NCI-H1694 treated with DMSO at 0.1 percent for 48 hours (cell line): ENCODE data around the gene RPH3AL.
"Not testable (repeated sequence)": the region's sequence is repeated elsewhere in the genome, so short reads cannot be mapped to it uniquely, and the experiment has no call there.

Experiments used
- DNase-seq: peaks from one replicate; lab custom pipeline; 2025; lab: John Stamatoyannopoulos, UW

Gene RPH3AL

DNA sequence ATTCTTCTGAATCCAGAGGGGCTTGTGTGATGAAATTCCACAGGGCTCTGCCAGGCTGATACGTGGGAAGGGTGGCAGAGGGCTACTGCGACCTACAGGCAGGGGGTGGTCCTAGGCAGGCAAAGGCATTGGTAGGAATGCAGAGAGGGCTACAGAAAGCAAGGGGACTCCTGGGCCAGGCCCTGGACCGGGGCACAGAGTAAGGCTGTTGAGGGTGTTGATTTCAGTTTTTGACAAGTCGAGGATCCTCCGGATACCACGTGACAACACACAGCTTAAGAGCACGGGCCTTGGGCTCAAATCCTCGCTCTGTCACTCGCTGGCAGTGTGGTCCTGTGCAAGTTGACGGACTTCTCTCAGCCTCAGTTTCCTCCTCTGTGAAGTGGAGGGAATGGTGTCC is 152.0 kb downstream of the RPH3AL start:
- DNase-seq = no peak

DNA sequence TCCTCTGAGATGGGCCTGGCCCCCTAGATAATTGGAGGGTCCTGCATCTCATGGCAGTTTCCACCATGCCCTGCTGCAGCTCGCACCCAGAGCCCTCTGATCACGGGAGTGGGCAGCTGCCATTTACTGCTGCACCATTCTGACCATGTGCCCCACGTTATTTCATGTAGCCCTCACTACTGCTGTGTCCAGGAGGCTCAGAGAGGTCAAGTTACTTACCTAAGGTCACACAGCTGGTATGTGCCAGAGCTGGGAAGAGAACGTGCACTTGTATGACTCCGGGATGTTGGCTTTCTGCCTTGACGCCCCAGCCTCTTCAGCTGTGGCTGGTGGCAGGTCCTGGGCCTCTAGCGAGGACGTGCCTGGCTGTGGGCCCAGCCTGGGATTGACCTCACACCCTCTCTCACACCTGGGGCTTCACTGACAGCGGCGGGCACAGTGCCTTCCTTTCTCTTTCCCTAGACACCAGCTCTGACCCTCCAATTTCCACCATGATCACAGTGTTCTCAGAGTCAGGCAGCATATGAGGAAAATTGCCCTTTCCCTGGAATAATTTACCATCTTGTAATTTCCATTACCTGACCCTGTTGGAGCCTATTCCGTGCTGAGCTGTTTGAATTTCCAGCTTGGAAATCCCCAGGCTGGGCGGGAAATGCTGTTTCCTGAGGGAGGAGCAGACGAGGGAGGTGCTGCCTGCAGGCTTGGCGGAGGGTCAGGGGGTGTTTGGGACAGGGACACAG is 152.6 kb downstream of the RPH3AL start:
- no peak for DNase-seq

DNA sequence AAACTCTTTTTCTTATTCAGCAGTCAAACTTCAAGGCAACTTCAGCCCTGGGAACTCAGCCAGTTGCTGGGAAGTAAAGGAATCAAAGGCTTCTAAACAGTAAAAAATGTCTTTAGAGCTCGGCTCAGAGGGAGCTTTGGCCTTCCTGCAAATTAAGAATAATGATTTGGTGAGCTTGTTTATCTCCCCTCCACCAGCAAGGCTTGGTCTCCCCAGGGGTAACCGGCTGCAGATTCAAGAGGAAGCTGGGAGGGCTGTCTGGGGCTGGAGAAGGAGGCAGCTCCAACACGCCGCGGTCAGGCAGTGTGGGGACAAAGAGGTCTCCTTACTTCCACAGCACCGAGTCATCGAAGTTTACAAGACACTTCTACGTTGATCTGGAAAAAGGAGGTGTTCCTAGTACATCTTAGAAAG is 153.4 kb downstream of the RPH3AL start:
- DNase-seq = no peak

DNA sequence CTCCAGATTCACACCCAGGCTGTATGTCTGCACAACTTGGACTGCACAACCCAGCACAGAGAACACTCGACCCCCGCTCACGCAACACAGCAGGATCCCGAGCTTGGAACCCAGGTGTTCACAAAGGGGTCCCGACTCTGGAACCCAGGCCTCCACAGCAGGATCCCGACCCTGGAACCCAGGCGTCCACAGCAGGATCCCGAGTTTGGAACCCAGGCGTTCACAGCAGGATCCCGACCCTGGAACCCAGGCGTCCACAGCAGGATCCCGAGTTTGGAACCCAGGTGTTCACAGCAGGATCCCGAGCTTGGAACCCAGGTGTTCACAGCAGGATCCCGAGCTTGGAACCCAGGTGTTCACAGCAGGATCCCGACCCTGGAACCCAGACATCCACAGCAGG is 154.4 kb downstream of the RPH3AL start:
- not testable (repeated sequence) for DNase-seq

DNA sequence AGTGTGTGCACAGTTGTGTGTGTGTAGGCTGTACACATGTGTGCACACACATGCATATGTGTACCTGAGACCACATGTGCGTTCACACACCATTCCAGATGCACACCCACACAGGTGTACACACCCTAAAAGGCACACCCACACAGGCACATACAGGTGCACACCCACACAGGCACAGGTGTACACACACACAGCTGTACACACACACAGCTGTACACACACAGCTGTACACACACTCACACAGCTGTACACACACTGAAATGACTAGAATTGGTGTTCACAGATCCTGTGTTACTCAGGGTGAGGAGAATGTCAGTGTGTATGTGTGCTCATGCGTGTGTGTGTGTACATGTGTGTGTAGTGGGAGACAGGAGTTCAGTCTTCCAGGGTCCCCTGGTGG is 155.3 kb downstream of the RPH3AL start:
- DNase-seq = no peak

DNA sequence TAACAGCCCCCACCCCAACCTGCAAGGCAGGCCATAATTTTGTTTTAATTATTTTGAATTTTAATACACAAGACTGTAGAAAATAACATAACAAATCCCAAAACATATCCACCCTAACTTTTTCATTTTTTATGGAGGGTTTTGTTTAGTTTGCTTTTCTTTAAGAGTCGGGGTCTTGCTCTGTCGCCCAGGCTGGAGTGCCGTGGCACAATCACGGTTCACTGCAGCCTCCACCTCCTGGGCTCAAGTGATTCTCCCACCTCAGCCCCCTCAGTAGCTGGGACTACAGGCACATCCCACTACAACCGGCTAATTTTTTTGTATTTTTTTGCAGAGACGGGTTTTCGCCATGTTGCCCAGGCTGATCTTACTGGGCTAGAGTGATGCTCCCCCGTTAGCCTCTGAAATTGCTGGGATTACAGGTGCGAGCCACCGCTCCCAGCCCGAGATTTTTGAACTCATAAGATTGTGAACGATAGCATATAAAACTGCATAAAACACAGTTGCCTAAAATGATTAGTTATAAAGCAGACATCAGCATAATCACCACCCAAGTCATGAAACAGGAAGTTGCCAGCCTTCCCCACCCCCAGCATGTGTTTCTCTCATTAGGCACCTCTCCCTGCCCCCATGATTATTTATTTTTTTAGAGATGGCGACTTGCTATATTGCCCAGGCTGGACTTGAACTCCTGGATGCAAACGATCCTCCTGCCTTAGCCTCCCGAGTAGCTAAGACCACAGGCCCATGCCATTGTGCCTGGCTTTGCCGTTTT is 157.6 kb downstream of the RPH3AL start:
- DNase-seq = no peak

DNA sequence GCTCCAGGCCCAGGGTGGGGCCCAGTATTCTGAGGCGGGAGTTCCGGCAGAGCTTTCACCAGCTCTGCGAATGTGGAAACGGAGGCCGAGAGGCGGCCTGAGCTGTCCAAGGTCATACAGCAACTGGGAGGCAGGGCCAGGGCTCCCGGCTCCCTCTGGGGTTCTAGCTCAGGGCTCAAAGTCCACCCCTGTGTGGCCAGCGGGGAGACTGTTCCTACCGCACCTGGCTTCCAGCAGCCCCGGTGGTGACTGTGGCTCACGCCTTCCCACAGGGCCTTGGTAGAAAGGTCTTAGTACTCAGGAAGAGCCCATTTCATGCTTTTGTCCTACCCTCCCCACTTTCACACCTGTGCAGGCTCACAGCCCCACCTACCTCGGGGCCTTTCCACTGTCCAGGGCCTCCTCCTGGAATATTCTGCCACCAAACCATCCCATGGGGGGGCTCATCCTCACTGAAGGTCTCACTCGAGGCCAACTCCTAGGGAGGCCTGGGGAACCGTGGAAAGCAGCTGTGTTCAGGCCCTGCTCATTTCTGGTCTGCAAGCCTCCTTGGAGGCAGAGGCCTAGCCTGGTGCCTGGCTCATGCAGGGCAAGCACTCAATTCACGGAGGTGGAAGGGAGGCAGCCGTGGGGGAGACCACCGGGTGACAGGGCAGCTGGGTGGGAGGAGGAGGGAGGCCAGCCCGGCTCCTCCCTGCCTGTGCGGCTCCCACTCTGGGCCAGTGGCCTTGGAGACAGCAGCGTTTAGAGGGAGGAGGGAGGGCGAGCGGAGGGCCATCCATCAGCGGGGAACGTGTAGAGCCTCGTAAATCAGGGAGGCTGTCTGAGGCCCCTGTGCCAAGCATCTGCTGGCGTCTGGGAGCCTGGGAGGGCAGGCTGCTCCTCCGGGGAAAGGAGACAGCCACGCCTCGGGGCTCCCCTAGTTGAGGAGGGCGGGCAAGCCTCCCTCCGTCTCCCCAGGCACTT is 158.5 kb downstream of the RPH3AL start:
- peak; percentile 68 for DNase-seq

DNA sequence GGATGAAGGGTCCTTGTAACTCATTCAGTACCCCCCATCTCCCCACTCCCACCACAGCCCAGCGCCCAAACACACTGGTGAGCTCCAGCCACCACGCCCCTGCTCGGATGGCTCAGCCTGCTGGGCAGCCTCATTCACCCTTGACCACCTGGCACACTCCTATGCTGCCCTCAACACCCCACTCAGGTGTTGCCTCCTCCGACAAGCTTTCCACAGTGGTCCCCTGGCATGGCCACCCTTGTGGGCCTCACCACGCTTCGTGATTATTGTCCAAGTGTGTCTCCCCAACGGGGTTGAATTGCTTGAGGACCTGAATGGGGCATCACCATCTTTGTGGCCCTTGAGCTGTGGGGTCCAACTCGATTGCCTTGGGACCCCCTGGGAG is 159.2 kb downstream of the RPH3AL start:
- DNase-seq = no peak

DNA sequence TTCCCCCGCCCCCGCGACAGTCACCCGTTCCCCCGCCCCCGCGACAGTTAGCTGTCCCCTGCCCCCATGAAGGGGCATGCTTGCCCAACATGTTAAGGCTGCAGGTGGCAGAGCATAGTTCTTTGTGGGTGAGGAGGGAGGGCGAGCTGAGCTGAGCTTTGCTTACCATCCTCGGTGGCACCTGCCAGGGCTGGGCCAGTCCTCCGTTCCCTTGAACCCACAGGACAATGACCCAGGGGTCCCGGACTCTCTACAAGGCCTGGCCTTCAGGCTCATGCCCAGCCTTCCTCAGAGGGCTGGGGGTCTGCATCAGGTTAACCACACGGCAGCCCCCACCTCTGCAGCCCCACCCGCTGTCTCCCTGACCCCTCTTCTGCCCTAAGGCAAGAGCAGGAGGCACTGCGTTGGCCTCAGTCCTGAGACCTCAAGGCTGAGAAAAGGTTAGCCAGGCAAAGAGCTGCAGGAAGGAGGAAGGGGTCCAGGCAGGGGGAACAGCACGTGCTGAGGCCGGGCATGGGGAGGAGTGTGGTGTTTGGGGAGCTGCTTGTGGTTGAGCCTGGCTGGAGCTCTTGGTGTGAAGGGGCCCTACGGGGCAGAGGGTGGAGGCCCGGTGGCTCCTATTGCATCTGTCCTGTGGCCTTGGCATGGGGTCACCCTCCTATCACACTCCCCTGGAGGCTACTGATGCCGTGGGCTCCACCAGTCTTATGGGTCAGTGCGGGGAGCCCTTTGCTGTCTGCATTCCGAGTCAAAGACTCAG is 159.8 kb downstream of the RPH3AL start:
- no peak for DNase-seq

DNA sequence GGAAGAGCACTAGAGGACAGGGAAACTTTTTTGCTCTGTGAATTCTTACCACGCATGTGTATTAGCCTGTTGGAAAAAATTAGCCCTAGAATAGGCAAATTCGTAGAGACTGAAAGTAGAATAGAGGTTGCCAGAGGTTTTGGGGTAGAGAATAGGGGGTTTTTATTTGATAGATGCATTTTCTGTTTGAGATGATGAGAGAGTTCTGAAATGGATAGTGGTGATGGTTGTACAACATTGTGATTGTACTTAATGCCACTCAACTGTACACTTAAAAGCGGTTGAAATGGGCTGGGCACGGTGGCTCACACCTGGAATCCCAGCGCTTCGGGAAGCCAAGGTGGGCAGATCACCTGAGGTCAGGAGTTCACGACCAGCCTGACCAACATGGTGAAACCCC is 163.2 kb downstream of the RPH3AL start:
- no peak for DNase-seq

DNA sequence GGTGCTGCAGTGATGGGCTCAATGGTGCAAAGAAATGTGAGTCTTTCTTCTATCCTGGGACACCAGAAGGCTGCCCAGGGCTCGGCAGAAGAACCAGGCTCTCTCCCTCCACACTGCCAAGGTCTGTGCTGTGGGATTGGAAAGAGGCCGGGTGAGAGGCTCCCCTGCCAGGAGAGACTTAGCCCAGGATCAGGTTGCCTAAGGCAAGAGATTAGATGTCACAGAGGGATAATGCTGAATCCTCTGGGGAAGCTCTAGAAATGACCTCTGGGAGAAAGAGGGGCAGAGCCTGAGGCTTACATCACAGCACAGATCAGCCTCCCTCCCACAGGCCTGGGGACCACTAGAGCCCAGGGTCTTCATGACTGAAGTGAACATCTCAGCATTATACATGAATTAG is 165.5 kb downstream of the RPH3AL start:
- DNase-seq = no peak

DNA sequence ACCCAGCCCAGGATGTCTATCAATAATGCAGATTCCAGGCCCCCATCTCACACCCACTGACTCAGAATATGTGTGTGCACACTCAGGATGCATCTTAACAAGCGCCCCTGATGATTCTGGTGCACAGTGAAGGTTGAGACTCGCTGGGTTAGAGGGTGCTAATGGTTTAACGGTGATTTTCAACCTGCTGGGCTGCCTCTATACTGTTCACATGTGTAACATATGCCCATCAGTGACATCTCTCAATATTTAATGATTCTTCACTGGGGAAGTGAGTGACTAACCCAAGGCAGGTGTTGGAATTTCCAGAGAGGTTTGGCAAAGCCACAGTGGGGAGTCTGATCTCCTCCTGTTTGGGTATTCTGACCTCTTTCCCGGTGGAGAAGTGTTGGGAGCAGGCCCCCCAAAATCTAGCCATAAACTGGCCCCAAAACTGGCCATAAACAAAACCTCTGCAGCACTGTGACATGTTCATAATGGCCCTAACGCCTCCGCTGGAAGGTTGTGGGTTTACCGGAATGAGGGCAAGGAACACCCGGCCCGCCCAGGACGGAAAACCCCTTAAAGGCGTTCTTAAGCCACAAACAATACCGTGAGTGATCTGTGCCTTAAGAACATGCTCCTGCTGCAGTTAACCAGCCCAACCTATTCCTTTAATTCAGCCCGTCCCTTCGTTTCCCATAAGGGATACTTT is 167.0 kb downstream of the RPH3AL start:
- no peak for DNase-seq

DNA sequence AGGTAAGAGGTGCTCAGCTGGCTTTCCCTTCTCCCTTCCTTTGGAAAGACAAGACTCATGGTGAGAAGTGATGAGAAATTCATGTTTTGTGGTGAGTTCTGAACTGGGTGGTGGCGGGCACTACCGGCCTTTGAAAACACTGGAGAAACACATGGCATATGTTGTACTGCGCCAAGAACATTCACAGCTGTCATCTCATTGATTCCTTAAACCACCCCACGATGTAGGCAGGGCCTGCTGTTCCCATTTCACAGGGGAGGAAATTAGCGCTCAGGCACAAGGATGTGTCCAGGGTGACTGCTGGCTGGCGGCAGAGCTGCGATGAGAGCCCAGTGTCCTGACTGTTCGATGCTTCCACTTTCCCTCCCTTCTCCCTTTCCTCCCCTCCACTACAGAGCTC is 169.6 kb downstream of the RPH3AL start:
- peak; percentile 62 for DNase-seq

DNA sequence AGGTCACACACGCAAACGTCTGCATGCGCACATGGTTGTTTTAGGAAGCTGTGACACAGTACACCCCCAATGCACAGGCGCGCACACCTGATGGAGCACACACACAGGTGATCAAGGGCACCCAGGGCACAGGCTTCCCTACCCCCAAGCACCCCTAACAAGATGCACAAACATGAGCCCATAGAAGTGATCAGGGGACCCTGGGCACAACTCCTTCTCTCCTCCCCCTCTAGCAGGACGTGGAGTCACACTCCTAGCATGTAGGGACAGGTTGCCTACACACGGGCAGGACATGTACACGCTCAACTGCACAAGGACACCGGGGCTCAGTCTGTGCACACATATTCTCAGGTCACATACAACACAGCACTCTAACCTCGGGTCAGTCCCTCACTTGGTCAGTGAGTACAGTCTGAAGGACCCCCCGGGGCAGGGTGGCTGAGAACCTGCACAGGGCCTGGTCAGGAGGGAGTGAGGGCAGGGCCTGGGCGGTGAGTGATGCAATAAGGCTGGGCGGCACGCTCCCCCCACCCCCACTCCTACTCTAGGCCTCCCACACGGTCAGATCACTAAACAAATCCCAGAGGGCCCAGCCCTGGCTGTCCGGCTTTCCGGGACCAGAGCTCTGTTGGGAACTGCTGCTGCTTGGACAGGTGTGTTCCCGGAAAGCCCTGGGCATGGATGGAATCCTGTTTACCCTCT is 170.4 kb downstream of the RPH3AL start:
- DNase-seq = no peak

DNA sequence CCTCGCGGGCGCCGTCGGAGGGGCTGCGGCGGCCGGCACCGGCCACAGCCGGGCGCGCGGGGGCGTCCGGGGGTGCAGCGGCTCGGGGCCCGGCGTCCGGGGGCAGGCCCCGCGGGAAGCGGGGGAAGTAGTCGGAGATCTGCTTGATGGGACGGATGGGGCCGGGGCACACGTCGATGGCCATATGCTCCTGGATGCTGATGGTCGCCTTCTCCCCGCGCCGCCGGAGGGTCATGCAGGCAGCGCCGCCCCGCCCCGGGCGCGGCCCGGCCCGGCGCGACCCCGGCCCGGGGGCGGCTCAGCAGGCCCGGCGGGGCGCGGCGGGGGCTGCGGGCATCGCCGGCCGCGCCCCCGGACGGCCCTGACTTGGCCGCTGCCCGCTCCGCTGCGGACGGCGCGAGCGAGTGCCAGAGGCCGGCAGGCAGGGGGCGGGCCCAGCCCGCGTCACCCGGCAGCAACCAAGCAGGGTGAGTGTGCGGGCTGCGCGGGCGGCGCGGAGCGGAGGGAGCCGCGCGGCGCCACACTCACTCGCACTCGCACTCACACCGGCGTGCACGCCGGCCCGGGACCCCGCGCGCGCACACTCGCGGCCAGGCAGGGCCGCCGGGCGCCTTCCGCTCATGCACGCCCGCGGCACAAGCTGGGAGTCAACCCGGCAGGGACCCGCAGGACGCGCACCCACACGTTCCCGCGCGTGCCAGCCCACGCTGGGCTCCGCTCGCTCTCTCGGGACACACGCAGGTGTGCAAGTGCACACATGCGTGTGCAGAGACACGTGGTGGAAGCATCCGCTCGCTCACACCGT is 171.2 kb downstream of the RPH3AL start, which contains the start of gene DOC2B:
TSS of gene DOC2B (minus strand) at position 406 of the 805 bp plus-strand sequence. CDS start at position 235, 171 bp downstream.
- DNase-seq = no peak

DNA sequence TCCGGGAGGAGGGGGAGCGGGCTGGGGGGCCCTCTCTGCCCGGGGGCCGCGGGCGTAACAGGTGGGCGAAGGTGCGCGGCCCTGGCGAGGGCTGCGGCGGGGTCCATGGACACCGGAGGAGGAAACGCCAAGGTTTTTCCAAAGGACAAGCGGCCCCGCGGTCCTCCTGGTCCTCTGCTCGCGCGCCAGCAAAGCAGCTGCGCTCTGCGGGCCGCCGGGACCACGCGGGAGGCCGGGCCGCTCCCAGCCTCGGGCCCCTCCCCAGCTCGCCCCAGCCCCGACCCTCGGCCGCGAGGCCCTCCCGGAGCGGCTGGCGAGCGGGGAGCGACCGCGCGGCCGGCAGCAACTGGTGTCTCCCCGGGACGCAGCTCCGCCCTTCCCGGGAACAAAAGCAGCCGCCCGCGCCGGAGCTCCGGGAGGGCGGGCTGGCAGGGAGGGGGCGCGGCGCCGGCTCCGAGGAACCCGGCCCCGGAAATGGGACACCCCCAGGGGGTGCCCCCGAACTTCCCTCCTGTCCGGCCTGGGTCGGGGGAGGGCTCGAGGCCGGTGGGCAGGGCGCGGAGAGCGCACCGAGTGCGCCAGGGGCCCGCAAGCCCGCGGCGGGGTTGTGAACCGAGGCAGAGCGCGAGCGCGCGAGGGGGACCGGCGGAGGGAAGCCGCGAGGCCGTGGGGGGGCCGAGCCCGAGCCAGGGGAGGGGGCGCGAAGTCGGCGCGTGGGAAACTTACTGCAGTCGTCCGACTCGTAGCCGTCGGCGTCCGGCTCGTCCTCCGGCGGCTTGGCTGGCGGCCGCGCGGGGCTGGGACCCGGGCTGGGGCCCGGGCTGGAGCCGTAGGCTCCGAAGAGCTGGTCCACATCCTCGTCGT is 172.0 kb downstream of the RPH3AL start:
- DNase-seq = no peak

DNA sequence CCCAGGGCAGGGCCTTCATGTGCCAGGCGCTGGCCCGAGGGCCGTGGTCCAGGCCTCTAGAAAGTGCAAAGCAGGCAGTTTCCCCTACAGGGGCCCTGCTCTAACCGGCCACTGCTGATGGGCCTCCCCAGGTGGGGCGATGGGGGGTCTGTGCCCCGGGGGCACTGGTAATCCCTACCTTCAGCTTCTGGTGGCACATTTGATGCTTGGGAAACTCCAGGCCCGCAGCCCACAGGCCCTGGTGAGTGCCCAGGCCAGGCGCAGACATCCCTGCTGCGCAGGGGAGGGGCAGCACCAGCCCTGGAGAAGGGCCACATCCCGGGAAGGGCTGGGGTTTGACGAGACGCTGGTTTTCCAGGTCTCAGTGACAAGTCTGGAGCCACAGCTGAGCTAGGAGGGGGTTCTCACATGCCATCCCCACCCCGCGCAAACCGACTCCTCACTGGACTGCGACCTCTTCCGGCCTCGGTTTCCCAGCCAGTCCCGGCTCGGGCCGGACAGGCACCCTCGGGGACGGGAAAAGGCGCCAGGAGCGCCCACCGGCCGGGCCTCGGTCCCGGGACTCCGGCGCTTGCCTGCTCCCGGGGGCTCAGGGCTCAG is 172.7 kb downstream of the RPH3AL start:
- DNase-seq = peak; percentile 6

DNA sequence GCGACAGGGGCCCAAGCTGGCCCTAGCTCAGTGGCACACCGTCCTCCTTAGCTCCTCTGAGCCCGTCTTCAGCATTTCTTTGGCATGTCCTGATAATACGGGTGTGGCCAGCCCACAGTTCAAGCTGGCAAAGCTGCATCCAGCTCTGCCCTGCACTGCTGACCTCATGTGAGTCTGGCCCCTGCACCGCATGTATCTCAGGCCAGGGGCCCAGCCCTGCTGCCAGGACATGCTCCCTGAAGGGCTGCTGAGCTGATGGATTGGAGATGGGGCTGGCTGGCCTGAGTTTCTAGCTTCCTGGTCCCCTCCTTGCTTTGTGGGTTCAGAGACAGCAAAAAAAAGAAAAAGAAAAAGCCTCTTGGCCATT is 173.6 kb downstream of the RPH3AL start:
- no peak for DNase-seq
